Transverse colon (tissue), 3 donors: ENCODE data around the gene PTGFRN.

Experiments used
- EP300 ChIP-seq: sonication (generic); formaldehyde crosslinking; IDR thresholded peaks from one replicate; pipeline ENCODE4 v1.6.1; 2017; ENCODE audit warnings: antibody characterized with exemption, low read depth
- POLR2A ChIP-seq: fragments of 450-650 bp; IDR thresholded peaks from one replicate; pipeline ENCODE4 v1.6.1; 2016; ENCODE audit warnings: antibody characterized with exemption, mild to moderate bottlenecking, moderate library complexity
- TF ChIP-seq, protein P1 (sequence below), 5 experiments: fragments of 200-600 bp in 3 of 5; fragments of 450-650 bp in 2 of 5; sonication (generic) in 3 of 5; IDR thresholded peaks; 1 replicate in 2 of 5; 2 replicates in 3 of 5; pipeline ENCODE4 v1.5.1; 2016 to 2017; ENCODE audit warnings: antibody characterized with exemption in 5 of 5, inconsistent platforms in 3 of 5, mild to moderate bottlenecking in 2 of 5, moderate library complexity in 1 of 5

DNA sequence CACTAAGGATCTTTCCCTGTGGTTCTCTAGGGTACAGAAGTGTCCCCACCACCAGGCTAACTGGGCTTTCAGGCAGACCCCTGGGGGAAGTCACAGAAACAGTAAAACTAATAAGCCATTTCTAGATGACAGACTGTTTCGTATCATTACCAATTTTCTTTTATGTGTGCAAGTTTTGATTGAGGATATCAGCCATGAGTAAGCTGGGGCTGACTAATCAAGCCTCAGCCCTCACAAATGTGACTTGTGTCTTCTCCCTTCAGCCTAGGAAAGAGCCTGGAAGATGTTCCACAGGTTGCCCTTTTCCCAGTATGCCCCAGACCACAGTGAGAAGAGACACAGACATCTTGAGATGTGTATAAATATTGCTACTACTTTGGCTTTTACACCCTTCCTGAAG lies 10.5 kb downstream of the PTGFRN start:
- TF ChIP-seq, protein P1, sequence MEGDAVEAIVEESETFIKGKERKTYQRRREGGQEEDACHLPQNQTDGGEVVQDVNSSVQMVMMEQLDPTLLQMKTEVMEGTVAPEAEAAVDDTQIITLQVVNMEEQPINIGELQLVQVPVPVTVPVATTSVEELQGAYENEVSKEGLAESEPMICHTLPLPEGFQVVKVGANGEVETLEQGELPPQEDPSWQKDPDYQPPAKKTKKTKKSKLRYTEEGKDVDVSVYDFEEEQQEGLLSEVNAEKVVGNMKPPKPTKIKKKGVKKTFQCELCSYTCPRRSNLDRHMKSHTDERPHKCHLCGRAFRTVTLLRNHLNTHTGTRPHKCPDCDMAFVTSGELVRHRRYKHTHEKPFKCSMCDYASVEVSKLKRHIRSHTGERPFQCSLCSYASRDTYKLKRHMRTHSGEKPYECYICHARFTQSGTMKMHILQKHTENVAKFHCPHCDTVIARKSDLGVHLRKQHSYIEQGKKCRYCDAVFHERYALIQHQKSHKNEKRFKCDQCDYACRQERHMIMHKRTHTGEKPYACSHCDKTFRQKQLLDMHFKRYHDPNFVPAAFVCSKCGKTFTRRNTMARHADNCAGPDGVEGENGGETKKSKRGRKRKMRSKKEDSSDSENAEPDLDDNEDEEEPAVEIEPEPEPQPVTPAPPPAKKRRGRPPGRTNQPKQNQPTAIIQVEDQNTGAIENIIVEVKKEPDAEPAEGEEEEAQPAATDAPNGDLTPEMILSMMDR (IDR thresholded peaks at IDR 0.05): no peak
- TF ChIP-seq POLR2A (no peak), EP300 (no peak)
